HFF-Myc (cell line): Measurements from ENCODE around the gene PRR14.
A peak's percentile ranks its signal among the peaks of the same experiment; 100 is the strongest.
"Not testable (repeated sequence)": the region's sequence is repeated elsewhere in the genome, so short reads cannot be mapped to it uniquely, and the experiment has no call there.

ENCODE experiments used
- DNase-seq: peaks from one replicate; pipeline ENCODE4 v3.0.0-alpha.2; 2011; ENCODE audit warnings: low read depth; ENCODE audit errors: extremely low read depth
- H3K4me3 ChIP-seq: replicated peaks from 2 replicates; pipeline ENCODE4 v1.5.1; 2011; ENCODE audit warnings: low read depth, mild to moderate bottlenecking, control low read depth, low read length
- CTCF ChIP-seq: IDR thresholded peaks from 2 replicates; pipeline ENCODE4 v1.5.1; 2012; ENCODE audit warnings: mild to moderate bottlenecking, low read depth, low read length, control low read depth; ENCODE audit errors: missing control alignments

PRR14 gene

GRCh38 chr16:30699615-30700099 is 48.9 kb downstream of the PRR14 start:
- peak overlapping the region; percentile 92 for H3K4me3 ChIP-seq
- TF ChIP-seq CTCF = no peak
- no peak for DNase-seq

DNA sequence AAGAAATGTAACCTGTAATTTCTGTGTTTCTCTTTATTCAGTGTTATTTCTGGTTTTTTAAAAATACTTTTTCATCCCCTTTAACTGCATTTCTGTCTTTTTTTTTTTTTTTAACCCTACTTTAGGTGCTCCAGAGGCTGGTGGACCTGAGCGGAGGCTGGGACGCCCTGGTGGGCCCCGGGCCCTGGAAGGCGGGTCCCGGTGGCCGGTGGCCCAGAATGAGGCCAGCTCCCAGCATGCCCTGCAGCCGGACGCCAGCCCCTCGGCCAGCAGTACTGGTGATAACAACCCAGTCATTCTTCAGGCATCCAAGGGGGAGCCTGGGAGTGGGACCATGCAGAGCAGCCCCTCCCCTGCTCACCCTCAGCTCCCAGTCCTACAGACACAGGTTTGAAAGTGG is 49.7 kb downstream of the PRR14 start:
- no peak for TF ChIP-seq CTCF
- H3K4me3 ChIP-seq = peak overlapping the region; percentile 92
- no peak for DNase-seq

GRCh38 chr16:30700971-30701370 is 50.2 kb downstream of the PRR14 start:
- H3K4me3 ChIP-seq = no peak overlapping the region
- no peak for DNase-seq
- no peak for TF ChIP-seq CTCF

GRCh38 chr16:30703071-30703470 is 52.3 kb downstream of the PRR14 start:
- not testable (repeated sequence) for DNase-seq, H3K4me3 ChIP-seq

DNA sequence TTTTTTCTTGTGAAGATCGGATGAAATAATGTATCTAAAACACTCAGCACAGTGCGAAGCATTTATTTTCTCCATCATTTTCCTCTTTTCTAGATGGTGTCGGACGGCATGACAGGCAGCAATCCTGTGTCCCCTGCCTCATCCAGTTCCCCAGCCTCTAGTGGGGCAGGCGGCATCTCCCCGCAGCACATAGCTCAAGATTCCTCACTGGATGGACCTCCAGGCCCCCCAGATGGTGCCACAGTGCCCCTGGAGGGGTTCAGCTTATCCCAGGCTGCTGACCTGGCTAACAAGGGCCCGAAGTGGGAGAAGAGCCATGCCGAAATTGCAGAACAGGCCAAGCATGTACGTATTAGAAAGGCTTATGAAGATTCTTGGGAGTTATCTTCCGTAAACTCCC is 53.2 kb downstream of the PRR14 start:
- no peak for DNase-seq
- no peak overlapping the region for H3K4me3 ChIP-seq
- TF ChIP-seq CTCF = no peak
